OCI-LY7 (cell line): ENCODE results near the gene IFI6.
A peak's percentile ranks its signal among the peaks of the same experiment; 100 is the strongest.

Experiments used
- CTCF ChIP-seq: fragments of 200-600 bp; sonication (generic); conservative IDR thresholded peaks from 2 replicates; pipeline ENCODE4 v1.5.1; 2014; ENCODE audit warnings: mild to moderate bottlenecking, antibody characterized with exemption, low read length, moderate library complexity, mixed read lengths
- EZH2phosphoT487 ChIP-seq: fragments of 200-600 bp; sonication (generic); IDR thresholded peaks from 2 replicates; pipeline ENCODE4 v1.6.1; 2018; ENCODE audit warnings: low read depth, borderline replicate concordance, mild to moderate bottlenecking, mixed run types, antibody characterized with exemption, low read length, moderate library complexity, mixed read lengths

GRCh38 chr1:27634177-27634984 is 37.6 kb downstream of the IFI6 start:
- no peak for TF ChIP-seq CTCF
- TF ChIP-seq EZH2phosphoT487: 0 out of 2 replicates have a peak, but pooled peaks have one; percentile 63
